Spleen (tissue), 11 donors: ENCODE data around the gene DTWD2. TPM values are rescaled to one million over a fixed set of nuclear protein-coding genes. Genes with fewer than 3 reads are reported as not detected.

ENCODE experiments used
- DNase-seq: peaks from one replicate; pipeline ENCODE4 v3.0.0-alpha.2; 2020
- H3K27ac ChIP-seq, 8 donors: fragments of 200-600 bp; sonication (generic) in 7 of 8; 1 replicate in 4 of 8; 2 replicates in 4 of 8; pipeline versions ENCODE4 v1.5.0 to v1.8.0; 2016 to 2021; ENCODE audit warnings: inconsistent platforms in 4 of 8, mild to moderate bottlenecking in 4 of 8, moderate library complexity in 1 of 8
- H3K27me3 ChIP-seq, 7 donors: fragments of 200-600 bp; sonication (generic) in 6 of 7; replicated peaks in 1 of 7; 1 replicate in 4 of 7; 2 replicates in 3 of 7; pipeline versions ENCODE4 v1.5.0 to v1.8.0; 2016 to 2021; ENCODE audit warnings: inconsistent platforms in 3 of 7, mild to moderate bottlenecking in 1 of 7
- H3K36me3 ChIP-seq, 6 donors: fragments of 200-600 bp; sonication (generic) in 5 of 6; 1 replicate in 4 of 6; 2 replicates in 2 of 6; pipeline versions ENCODE4 v1.5.0 to v1.8.0; 2016 to 2021; ENCODE audit warnings: inconsistent platforms in 2 of 6
- H3K4me1 ChIP-seq, 6 donors: fragments of 200-600 bp; sonication (generic) in 5 of 6; 1 replicate in 3 of 6; 2 replicates in 3 of 6; pipeline versions ENCODE4 v1.5.0 to v1.8.0; 2016 to 2021; ENCODE audit warnings: inconsistent platforms in 3 of 6
- H3K4me3 ChIP-seq, 8 donors: fragments of 200-600 bp; sonication (generic) in 7 of 8; 1 replicate in 4 of 8; 2 replicates in 4 of 8; pipeline versions ENCODE4 v1.5.0 to v1.8.0; 2016 to 2021; ENCODE audit warnings: inconsistent platforms in 4 of 8, mild to moderate bottlenecking in 4 of 8, moderate library complexity in 2 of 8
- H3K9me3 ChIP-seq, 8 donors: fragments of 200-600 bp; sonication (generic) in 7 of 8; 1 replicate in 4 of 8; 2 replicates in 4 of 8; pipeline versions ENCODE4 v1.5.0 to v1.8.0; 2016 to 2021; ENCODE audit warnings: inconsistent platforms in 4 of 8
- POLR2A ChIP-seq, 3 donors: fragments of 450-650 bp; IDR thresholded peaks; one replicate each; pipeline ENCODE4 v1.5.1; 2017; ENCODE audit warnings: antibody characterized with exemption in 3 of 3, mild to moderate bottlenecking in 1 of 3
- POLR2AphosphoS5 ChIP-seq, 3 donors: sonication (generic); formaldehyde crosslinking; IDR thresholded peaks; one replicate each; pipeline ENCODE4 v1.5.1; 2017; ENCODE audit warnings: antibody characterized with exemption in 3 of 3
- WGBS, 5 donors: extraction: QIAGEN DNeasy Blood & Tissue Kit in 3 of 5; methylation state at CpG; one replicate each; pipeline versions ENCODE4 v1.1.5 to v1.1.7; 2013 to 2018; 5-methylcytosine and 5-hydroxymethylcytosine counted together
- intact Hi-C: fragments of 100-400 bp; cut with DNase I; formaldehyde crosslinking; loops from one replicate; pipeline ENCODE4 v1.15.0; 2023; ENCODE audit warnings: low total_unique reads
- polyA plus RNA-seq, 3 donors: library from polyadenylated mRNA; stranded (reverse); fragments of 200-250 nt; gene quantifications; one replicate each; pipeline ENCODE4 v1.2.1, GENCODE V29; 2013
- total RNA-seq, 7 donors: library from RNA; depleted of rRNA in 3 of 7; stranded (reverse); fragments of >200 nt in 3 of 7; fragmentation: NEBNext Ultra II Directional in 4 of 7; extraction: Animal tissue kit (Norgen Biotek cat#: 25700) in 4 of 7; gene quantifications; one replicate each; pipeline versions ENCODE4 v1.1.0 to v1.2.1, GENCODE V29; 2016 to 2021
- TF ChIP-seq, protein P1 (sequence below), 11 experiments: fragments of 200-600 bp in 7 of 11; fragments of 450-650 bp in 4 of 11; sonication (generic) in 4 of 11; IDR thresholded peaks in 8 of 11; conservative IDR thresholded peaks in 3 of 11; 1 replicate in 7 of 11; 2 replicates in 4 of 11; pipeline versions ENCODE4 v1.4.0 to v1.8.0; 2016 to 2021; ENCODE audit warnings: antibody characterized with exemption in 11 of 11, inconsistent platforms in 4 of 11, mild to moderate bottlenecking in 1 of 11
- donor health status: healthy with polysubstance abuse.
- donor health status: DM: no; HTN: no; CAD: no; lungs with moderate emphysema.
- donor health status: DM: no; HTN: no; CAD: no.
- donor health status: Bipolar disorder and iron deficiency.
- donor health status: healthy.
- donor health status: DM: no; HTN: no; CAD: no.
- donor health status: DM: yes; HTN: yes; CAD: no.

DTWD2 gene
- total and polyA plus RNA-seq, 10 donors, result 1.2 to 25.5 (median 8.6) TPM

DNA sequence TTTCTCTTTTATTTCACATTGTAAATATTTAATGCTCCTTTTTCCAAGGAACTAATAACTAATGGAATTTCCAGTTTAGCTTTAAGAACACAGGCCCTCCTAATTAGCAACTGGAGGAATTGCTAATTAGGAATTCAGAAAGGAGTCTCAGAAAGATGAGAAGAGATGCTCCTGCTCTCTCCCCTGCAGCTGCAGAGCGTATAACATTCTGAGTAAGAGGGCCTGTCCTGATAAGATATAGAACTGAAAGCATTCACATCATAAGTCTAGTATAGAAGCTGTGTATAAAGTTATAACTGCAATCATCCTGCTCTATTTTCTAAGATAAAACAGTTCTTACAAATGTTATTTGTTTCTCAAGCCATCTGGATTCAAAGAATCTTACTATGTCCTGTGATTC lies 83.2 kb downstream of the DTWD2 start:
- no peak overlapping the region for H3K27ac ChIP-seq
- H3K27me3 ChIP-seq, result no peaks in the 10 kb centered on the region
- DNase-seq, result no peak
- H3K4me3 ChIP-seq, result no peak overlapping the region
- TF ChIP-seq POLR2A (IDR thresholded peaks at IDR 0.05) (no peak), POLR2AphosphoS5 (IDR thresholded peaks at IDR 0.05) (no peak)
- TF ChIP-seq, protein P1, sequence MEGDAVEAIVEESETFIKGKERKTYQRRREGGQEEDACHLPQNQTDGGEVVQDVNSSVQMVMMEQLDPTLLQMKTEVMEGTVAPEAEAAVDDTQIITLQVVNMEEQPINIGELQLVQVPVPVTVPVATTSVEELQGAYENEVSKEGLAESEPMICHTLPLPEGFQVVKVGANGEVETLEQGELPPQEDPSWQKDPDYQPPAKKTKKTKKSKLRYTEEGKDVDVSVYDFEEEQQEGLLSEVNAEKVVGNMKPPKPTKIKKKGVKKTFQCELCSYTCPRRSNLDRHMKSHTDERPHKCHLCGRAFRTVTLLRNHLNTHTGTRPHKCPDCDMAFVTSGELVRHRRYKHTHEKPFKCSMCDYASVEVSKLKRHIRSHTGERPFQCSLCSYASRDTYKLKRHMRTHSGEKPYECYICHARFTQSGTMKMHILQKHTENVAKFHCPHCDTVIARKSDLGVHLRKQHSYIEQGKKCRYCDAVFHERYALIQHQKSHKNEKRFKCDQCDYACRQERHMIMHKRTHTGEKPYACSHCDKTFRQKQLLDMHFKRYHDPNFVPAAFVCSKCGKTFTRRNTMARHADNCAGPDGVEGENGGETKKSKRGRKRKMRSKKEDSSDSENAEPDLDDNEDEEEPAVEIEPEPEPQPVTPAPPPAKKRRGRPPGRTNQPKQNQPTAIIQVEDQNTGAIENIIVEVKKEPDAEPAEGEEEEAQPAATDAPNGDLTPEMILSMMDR (IDR thresholded peaks at IDR 0.05 in 8 of 11, conservative IDR thresholded peaks at IDR 0.05 in 3 of 11), result no peak
- 82 to 100% (median 94%) methylated on average over 1 of the region's 1 CpG for WGBS, 5 donors
- no peaks in the 10 kb centered on the region for H3K9me3 ChIP-seq
- intact Hi-C loops, result no loop called here
- H3K36me3 ChIP-seq, result no peaks in the 10 kb centered on the region
- no peaks in the 10 kb centered on the region for H3K4me1 ChIP-seq

DNA sequence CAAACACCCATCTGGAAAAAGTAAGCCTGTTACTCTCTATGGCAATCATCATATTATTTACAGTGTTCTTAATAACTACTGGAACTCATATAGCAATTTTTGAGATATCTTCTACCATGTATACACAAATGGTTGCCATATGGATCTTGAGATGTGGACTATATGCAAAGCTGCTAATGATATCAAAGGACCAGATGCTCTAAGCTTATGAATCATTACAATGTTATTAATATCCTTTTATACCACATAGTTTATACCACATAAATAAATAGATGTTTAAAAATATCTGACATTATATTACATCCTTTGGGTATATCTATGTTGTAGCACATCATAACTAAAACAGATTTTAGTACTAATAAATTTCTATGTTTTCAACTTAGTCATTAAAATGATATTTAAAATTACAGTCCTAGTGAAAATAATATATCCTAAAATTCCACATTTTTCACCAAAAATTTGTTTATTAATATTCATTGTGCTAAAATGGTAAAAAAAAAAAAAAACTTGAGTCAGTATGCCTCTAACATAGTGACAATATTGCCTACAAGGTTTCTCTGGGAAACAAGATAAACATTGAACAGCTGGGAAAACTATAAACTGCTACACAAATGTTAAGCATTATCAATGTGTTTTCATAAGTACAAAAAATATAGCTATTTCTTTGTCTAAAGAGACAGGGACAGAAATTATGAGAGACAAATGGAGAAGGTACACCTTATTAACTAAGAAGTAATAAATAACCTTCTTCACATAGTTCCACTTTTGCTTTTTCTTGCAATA lies 85.5 kb downstream of the DTWD2 start:
- H3K27ac ChIP-seq, result no peak overlapping the region
- no peaks in the 10 kb centered on the region for H3K27me3 ChIP-seq
- no peak for DNase-seq
- TF ChIP-seq POLR2AphosphoS5 (IDR thresholded peaks at IDR 0.05), result no peak
- TF ChIP-seq, protein P1 (IDR thresholded peaks at IDR 0.05 in 8 of 11, conservative IDR thresholded peaks at IDR 0.05 in 3 of 11), result no peak
- no peak for TF ChIP-seq POLR2A (IDR thresholded peaks at IDR 0.05)
- H3K4me1 ChIP-seq, result no peaks in the 10 kb centered on the region
- intact Hi-C loops, result no loop called here
- H3K9me3 ChIP-seq, result no peaks in the 10 kb centered on the region
- H3K4me3 ChIP-seq, result no peak overlapping the region
- H3K36me3 ChIP-seq, result no peaks in the 10 kb centered on the region

- Histone ChIP-seq H3K9me3 (no peaks in the 10 kb centered on the region), H3K27me3 (no peaks in the 10 kb centered on the region), H3K4me1 (no peaks in the 10 kb centered on the region), H3K27ac (no peak overlapping the region), H3K4me3 (no peak overlapping the region), H3K36me3 (no peaks in the 10 kb centered on the region)
- intact Hi-C loops, result no loop called here
- DNase-seq, result no peak
- 19 to 46% (median 41%) methylated on average over 1 of the region's 1 CpG for WGBS, 5 donors
- TF ChIP-seq, protein P1 (IDR thresholded peaks at IDR 0.05 in 8 of 11, conservative IDR thresholded peaks at IDR 0.05 in 3 of 11), result no peak
- TF ChIP-seq POLR2A (IDR thresholded peaks at IDR 0.05), result no peak
- no peak for TF ChIP-seq POLR2AphosphoS5 (IDR thresholded peaks at IDR 0.05)
These were observed 93.6 kb downstream of the DTWD2 start for GRCh38 chr5:118894709-118895108.

- TF ChIP-seq POLR2AphosphoS5 (IDR thresholded peaks at IDR 0.05), result no peak
- TF ChIP-seq POLR2A (IDR thresholded peaks at IDR 0.05), result no peak
- TF ChIP-seq, protein P1 (IDR thresholded peaks at IDR 0.05 in 8 of 11, conservative IDR thresholded peaks at IDR 0.05 in 3 of 11), result no peak
- H3K4me1 ChIP-seq, result no peaks in the 10 kb centered on the region
- H3K27me3 ChIP-seq, result no peaks in the 10 kb centered on the region
- H3K4me3 ChIP-seq, result no peak overlapping the region
- DNase-seq, result no peak
- H3K27ac ChIP-seq, result no peak overlapping the region
- H3K36me3 ChIP-seq, result no peaks in the 10 kb centered on the region
- 81 to 93% (median 89%) methylated on average over 2 of the region's 2 CpGs for WGBS, 5 donors
- no peaks in the 10 kb centered on the region for H3K9me3 ChIP-seq
- intact Hi-C loops, result no loop called here
These were observed 97.1 kb downstream of the DTWD2 start for GRCh38 chr5:118891252-118891651.
